H54 (cell line): ENCODE data around the gene ATXN1.
"Not testable (repeated sequence)": the region's sequence is repeated elsewhere in the genome, so short reads cannot be mapped to it uniquely, and the experiment has no call there.

Experiments
- DNase-seq: peaks from one replicate; pipeline ENCODE4 v3.0.0; 2011; ENCODE audit warnings: low spot score, mixed read lengths; ENCODE audit not compliant: insufficient read length
- FAIRE-seq: peaks from 3 replicates; lab custom pipeline; 2011; peaks lifted over from hg19 to GRCh38; lab: Jason Lieb, UNC
- POLR2A ChIP-seq: IDR thresholded peaks from 2 replicates; pipeline ENCODE4 v1.6.1; 2011; ENCODE audit warnings: low read depth, mild to moderate bottlenecking, low read length

Gene ATXN1

GRCh38 chr6:16270178-16270794 is 491.0 kb downstream of the ATXN1 start:
- no peak for TF ChIP-seq POLR2A
- FAIRE-seq = no peak
- no peak for DNase-seq

GRCh38 chr6:16269442-16270070 is 491.7 kb downstream of the ATXN1 start:
- FAIRE-seq, DNase-seq: not testable (repeated sequence)

GRCh38 chr6:16267428-16268263 is 493.6 kb downstream of the ATXN1 start:
- no peak for TF ChIP-seq POLR2A
- DNase-seq = no peak
- FAIRE-seq = no peak

GRCh38 chr6:16265351-16266341 is 495.6 kb downstream of the ATXN1 start:
- TF ChIP-seq POLR2A = no peak
- no peak for FAIRE-seq
- no peak for DNase-seq

GRCh38 chr6:16264785-16265184 is 496.5 kb downstream of the ATXN1 start:
- no peak for TF ChIP-seq POLR2A
- DNase-seq = no peak

GRCh38 chr6:16263464-16264099 is 497.7 kb downstream of the ATXN1 start:
- DNase-seq = not testable (repeated sequence)

More at GRCh38 chr6:16264785-16265184, 496.5 kb downstream of the ATXN1 start:
- FAIRE-seq = no peak

GRCh38 chr6:16262773-16263172 is 498.5 kb downstream of the ATXN1 start:
- not testable (repeated sequence) for FAIRE-seq

More at GRCh38 chr6:16263464-16264099, 497.7 kb downstream of the ATXN1 start:
- FAIRE-seq = not testable (repeated sequence)

GRCh38 chr6:16260602-16261001 is 500.7 kb downstream of the ATXN1 start:
- FAIRE-seq, DNase-seq: not testable (repeated sequence)

More at GRCh38 chr6:16262773-16263172, 498.5 kb downstream of the ATXN1 start:
- DNase-seq = not testable (repeated sequence)

GRCh38 chr6:16259604-16260003 is 501.7 kb downstream of the ATXN1 start:
- DNase-seq, FAIRE-seq: not testable (repeated sequence)

GRCh38 chr6:16258709-16259075 is 502.6 kb downstream of the ATXN1 start:
- DNase-seq (no peak), FAIRE-seq (no peak)
- no peak for TF ChIP-seq POLR2A

- DNase-seq (no peak), FAIRE-seq (no peak)
- TF ChIP-seq POLR2A = no peak
These were observed 503.1 kb downstream of the ATXN1 start for GRCh38 chr6:16257999-16258708.

GRCh38 chr6:16256781-16257180 is 504.5 kb downstream of the ATXN1 start:
- FAIRE-seq = no peak
- no peak for TF ChIP-seq POLR2A

GRCh38 chr6:16254535-16254934 is 506.7 kb downstream of the ATXN1 start:
- DNase-seq (no peak), FAIRE-seq (no peak)
- TF ChIP-seq POLR2A = no peak

More at GRCh38 chr6:16256781-16257180, 504.5 kb downstream of the ATXN1 start:
- DNase-seq = no peak
